Right renal pelvis (tissue), 4 donors: ENCODE data around the gene CALR. TPM values are rescaled to one million over a fixed set of nuclear protein-coding genes. Genes with fewer than 3 reads are reported as not detected.
"Not testable (repeated sequence)": the region's sequence is repeated elsewhere in the genome, so short reads cannot be mapped to it uniquely, and the experiment has no call there.

Experiments used
- DNase-seq, 4 donors: peaks; one replicate each; pipeline ENCODE4 v3.0.0-alpha.2; 2013; ENCODE audit warnings: low read depth in 4 of 4, low spot score in 3 of 4, missing footprints in 1 of 4
- polyA plus RNA-seq, 4 donors: library from polyadenylated mRNA; unstranded; fragments of 120-200 nt; gene quantifications; one replicate each; pipeline ENCODE4 v1.2.1, GENCODE V29; 2013; ENCODE audit not compliant: insufficient read length in 4 of 4

CALR gene
- polyA plus RNA-seq, 4 donors: 804 to 950 (median 938) TPM

GRCh38 chr19:12949363-12950283 lies 11.2 kb downstream of the CALR start:
- DNase-seq: no peak

DNA sequence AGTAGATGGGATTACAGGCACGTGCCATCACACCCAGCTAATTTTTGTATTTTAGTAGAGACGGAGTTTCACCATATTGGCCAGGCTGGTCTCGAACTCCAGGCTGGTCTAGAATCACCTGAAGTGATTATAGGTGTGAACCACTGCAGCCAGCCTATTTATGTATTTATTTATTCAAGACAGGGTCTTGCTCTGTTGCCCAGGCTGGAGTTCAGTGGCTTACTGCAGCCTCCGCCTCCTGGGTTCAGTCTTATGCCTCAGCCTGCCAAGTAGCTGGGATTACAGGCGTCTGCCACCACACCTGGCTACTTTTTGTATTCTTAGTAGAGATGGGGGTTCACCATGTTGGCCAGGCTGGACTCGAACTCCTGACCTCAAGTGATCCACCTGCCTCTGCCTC lies 13.6 kb downstream of the CALR start:
- DNase-seq: not testable (repeated sequence)

DNA sequence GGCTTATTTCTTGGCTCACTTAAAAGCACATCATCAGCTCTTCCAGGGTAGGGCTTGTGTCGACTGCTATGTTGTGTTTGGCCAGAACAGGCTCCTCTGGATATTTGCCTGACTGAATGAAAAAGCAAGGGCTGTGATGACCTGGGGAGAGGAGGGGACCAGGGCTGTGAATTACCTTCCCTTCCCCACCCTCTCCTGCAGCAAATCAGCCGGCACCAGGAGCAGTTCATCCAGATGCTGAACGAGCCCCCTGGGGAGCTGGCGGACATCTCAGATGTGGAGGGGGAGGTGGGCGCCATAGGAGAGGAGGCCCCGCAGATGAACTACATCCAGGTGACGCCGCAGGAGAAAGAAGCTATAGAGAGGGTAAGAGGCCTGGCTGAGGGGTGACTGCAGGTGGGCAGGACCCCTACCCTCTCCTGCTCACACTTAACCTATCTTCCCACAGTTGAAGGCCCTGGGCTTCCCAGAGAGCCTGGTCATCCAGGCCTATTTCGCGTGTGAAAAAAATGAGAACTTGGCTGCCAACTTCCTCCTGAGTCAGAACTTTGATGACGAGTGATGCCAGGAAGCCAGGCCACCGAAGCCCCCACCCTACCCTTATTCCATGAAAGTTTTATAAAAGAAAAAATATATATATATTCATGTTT lies 14.2 kb downstream of the CALR start:
- no peak for DNase-seq

- DNase-seq: no peak
Observed at GRCh38 chr19:12953138-12953798, 14.9 kb downstream of the CALR start.

GRCh38 chr19:12953799-12954611 lies 15.6 kb downstream of the CALR start:
- no peak for DNase-seq

GRCh38 chr19:12954612-12954962 lies 16.2 kb downstream of the CALR start:
- no peak for DNase-seq

DNA sequence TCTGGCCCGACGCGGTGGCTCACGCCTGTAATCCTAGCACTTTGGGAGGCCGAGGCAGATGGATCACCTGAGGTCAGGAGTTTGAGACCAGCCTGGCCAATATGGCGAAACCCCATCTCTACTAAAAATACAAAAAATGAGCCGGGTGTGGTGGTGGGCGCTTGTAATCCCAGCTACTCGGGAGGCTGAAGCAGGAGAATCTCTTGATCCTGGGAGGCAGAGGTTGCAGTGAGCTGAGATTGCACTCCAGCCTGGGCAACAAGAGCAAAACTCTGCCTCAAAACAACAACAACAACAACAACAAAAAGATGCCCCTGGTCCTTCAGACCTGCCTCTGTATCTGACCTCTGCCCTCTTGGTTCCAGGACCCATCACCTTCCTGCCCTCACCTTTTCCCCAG lies 17.2 kb downstream of the CALR start:
- not testable (repeated sequence) for DNase-seq

DNA sequence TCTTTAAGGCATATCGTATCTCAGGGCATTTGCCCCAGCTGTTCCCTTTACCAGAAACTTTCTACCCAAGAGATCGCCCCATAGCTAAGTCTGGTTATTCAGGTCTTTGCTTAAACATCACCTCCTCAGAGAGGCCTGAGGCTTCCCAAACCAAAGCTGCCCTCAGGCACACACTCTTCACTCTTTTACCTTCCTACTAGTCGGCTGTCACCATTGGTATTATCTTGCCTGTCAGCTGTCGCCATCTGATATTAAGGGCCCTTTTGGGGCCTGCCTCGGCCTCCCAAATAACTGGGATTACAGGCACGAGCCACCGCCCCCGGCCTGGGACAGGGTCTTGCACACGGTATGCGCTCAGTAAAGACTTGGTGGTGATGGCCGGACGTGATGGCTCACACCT lies 17.6 kb downstream of the CALR start:
- no peak for DNase-seq

- DNase-seq: peak in 1 of 4 donors; percentile 57
Observed at GRCh38 chr19:12956446-12957388, 18.3 kb downstream of the CALR start, which contains the start of gene GADD45GIP1. GADD45GIP1 (minus strand) TSS chr19:12957223; CDS start chr19:12957212, 11 bp downstream.

DNA sequence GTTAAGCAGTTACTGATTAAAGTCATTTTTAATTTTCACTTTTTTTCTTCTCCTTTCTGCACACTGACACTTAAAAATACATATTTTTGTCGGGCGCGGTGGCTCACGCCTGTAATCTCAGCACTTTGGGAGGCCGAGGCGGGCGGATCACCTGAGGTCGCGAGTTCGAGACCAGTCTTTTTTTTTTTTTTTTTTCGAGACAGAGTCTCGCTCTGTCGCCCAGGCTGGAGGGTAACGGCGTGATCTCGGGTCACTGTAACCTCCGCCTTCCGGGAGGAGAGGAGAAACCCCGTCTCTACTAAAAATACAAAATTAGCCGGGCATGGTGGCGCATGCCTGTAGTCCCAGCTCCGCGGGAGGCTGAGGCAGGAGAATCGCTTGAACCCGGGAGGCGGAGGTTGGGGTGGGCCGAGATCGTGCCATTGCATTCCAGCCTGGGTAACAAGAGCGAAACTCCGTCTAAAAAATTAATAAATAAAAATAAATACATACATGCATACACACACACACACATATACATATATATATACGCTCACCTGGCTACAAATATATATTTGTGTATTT lies 19.1 kb downstream of the CALR start:
- DNase-seq: not testable (repeated sequence)

GRCh38 chr19:12959481-12959880 lies 21.1 kb downstream of the CALR start:
- DNase-seq: no peak

DNA sequence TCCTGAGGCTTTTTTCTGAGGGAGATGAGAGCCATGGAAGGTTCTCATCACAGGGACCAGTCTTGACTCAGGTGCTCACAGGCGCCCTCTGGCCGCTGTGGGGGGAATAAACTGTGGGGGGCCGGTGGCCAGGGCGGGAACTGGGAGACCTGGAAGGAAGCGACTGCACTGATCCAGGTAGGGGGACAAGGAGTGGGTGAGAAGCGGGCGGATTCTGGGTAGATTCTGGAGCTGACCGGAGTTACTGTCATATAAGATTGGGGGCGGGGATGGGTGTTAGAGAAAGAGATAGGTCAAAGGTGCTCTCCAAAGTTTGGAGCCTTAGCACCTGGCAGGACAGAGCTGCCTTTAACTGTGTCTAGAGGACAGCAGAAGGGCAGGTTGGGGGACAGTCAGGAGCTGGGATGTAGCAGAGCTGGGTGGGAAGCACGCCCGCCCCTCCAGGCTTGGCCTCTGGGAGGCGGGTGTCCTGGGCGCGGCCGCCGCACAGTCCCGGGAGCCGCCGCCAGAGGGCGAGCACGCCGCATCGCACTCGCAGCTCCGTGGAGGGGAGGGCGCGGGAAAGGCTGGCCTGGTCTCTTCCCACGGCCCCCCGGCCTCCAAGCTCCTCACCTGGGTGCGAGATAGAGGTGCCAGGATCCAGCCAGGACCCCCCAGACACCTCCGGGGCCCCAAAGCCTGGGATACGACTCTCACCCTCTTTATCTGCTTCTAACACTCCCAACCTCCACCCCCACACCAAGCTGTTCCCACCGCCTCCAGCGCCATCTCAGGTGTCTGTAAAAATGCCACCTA lies 26.8 kb downstream of the CALR start:
- DNase-seq: peak in 2 of 4 donors; percentile 43 to 67

- DNase-seq: no peak
Observed at GRCh38 chr19:12965812-12966135, 27.4 kb downstream of the CALR start.

DNA sequence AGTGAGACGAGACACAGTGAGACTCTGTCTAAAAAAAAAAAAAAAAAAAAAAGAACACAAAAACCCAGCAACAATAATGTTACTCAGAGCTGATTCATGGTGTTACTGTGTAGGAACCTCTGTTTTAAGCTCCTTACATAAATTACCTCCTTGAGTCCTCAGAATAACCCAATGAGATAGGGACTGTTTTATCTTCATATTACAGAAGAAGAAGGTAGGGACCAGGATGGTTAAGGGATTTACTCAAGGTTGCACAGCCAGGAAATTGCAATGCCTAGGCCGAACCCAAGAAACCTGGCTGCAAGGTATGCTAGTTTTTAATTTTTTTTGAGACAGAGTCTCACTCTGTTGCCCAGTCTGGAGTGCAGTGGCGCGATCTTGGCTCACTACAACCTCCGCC lies 29.5 kb downstream of the CALR start:
- DNase-seq: no peak

DNA sequence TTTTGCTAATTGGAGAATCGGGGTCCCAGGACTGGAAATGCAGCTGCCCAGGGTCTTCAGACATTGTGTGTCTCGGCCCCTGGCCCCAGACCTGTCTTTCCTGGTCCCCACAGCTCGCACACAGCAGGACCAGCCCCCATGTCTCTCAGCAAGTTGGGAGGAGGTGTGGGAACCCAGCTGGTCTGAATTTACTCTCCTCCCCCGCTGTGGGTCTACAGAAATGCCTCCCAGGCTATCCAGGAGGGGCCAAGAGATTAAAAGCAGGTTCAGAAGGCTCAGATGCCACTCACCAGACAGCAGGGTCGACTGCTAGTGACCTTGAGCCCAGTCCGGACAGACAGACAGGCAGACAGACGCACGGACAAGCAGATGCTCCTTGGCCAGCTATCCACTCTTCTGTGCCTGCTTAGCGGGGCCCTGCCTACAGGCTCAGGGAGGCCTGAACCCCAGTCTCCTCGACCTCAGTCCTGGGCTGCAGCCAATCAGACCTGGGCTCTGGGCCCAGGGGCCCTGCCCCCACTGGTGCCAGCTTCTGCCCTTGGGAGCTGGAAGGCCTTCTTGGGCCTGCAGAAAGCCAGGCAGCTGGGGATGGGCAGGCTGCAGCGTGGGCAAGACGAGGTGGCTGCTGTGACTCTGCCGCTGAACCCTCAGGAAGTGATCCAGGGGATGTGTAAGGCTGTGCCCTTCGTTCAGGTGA lies 31.0 kb downstream of the CALR start, which contains the start of gene DAND5:
DAND5 (plus strand) TSS at position 285 of the 697 bp plus-strand sequence; CDS start at position 370, 85 bp downstream.
- no peak for DNase-seq

DNA sequence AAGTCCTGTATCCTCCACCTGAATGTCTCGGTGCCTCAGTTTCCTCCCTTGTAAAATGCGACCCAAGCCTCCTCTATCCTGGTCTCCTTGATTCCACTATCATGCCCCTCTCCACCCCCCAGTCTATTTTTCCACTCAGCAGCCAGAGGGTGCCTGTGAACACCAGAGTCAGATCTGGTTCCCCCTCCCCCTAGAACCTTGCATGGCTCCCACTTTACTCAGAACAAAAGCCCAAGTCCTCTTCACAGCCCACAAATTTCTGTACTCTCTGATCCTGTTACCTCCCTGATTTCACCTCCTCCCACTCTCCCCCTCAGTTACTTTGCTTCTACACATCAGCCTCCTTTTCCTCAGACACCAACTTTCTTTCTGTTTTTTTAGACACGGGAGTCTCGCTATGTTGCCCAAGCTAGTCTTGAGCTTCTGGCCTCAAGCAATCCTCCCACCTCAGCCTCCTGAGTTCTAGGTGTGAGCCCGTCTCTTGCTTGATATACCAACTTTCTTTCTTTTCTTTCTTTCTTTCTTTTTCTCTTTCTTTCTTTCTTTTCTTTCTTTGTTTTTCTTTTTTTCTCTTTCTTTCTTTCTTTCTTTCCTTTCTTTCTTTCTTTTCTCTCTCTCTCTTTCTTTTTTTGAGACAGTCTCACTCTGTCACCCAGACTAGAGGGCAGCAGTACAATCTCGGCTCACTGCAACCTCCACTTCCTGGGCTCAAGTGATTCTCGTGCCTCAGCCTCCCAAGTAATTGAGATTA lies 31.8 kb downstream of the CALR start:
- no peak for DNase-seq

DNA sequence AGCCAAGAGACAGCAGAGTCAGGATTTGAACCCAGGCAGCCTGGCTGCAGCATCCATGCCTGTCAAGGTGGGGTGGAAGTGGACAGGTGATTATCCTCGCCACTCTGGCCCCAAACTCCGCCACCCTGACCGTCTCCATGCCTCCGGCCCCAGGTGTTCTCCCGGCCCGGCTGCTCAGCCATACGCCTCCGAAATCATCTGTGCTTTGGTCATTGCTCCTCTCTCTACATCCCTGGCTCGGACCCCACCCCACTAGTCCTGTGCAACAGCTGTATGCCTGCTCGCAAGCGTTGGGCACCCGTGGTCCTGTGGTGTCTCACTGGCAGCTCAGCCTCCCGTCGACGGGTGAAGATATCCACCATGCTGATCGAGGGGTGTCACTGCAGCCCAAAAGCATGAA lies 34.8 kb downstream of the CALR start:
- DNase-seq: no peak
